ENCODE results near the gene PC.

Gene PC

DNA sequence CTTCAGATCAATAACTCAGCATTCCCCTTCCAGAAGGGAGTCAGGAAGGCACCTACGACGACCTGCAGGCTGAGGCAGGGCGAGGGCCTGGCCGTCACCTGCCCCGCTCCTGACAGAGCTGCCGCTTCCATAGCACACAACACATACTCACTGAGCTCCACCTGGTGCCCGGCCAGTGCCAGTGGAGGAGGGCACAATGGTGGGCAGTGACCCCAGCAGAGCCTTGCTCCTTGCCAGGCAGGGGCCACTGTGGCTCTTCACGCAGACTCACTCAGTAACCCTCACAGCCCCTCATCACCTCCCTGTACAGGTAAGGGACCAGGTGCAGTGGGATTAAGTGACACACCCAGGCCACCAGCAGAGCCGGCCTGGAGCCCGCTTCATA is 76.7 kb downstream of the PC start:
- FAIRE-seq = no peak

GRCh38 chr11:66880496-66881450 is 77.4 kb downstream of the PC start:
- no peak for FAIRE-seq

DNA sequence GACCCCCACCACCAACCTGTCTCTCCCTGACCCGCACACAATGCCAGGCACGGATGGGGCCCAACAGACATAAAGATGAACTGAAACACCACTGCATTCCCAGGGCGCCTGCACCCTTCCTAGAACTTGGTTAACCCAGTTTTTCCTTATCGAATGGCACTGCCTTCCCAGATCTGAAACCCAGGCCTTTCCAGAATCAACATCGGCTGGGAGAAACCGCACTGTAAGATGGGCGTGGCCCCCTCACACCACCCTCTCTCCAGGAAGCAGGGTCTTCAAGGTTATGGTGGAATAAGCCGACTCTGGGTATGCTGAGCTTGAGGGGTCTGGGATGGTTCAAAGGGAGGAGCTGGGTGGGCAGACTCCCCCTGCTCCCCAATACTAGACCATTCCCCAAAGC is 78.2 kb downstream of the PC start:
- no peak for FAIRE-seq

DNA sequence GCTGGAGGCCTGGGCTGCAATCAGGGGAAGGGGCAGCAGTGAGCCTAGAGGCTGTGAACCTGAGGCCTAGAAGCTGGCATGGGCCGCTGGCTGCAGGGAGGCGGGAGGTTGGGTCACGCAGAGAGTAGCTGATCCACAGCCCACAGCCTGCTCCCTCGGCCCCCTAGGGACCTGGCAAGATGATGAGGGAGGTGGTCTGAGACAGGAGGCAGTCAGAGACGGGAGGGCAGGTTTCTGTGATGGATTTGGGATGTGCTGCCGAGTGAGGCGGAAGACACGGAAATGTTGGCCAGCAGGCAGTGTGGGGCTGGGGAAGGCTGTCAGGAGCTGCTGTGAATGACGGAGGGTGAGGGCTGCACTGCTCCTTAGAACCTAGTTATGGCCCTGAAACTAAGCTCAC is 78.6 kb downstream of the PC start:
- no peak for FAIRE-seq

DNA sequence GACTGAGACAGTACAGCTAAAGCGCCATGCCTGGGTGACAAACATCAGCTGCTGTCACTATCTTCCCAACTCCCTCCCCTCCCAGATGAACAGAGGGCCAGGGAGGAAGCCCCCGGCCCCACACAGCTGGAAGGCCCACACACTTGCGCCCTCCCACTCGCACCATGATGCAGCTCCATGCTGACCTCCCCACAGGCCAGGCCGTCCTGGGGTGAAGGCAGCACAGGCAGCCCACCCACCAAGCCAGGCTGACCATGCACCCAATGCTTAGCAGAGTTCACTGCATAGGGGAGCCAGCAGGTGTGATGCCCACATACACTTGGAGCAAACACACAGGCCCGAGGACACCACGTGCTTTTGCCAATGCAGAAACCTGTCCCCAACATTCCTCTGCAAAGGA is 79.2 kb downstream of the PC start:
- FAIRE-seq = no peak

- no peak for FAIRE-seq
Observed at GRCh38 chr11:66878474-66878873, 79.7 kb downstream of the PC start.

DNA sequence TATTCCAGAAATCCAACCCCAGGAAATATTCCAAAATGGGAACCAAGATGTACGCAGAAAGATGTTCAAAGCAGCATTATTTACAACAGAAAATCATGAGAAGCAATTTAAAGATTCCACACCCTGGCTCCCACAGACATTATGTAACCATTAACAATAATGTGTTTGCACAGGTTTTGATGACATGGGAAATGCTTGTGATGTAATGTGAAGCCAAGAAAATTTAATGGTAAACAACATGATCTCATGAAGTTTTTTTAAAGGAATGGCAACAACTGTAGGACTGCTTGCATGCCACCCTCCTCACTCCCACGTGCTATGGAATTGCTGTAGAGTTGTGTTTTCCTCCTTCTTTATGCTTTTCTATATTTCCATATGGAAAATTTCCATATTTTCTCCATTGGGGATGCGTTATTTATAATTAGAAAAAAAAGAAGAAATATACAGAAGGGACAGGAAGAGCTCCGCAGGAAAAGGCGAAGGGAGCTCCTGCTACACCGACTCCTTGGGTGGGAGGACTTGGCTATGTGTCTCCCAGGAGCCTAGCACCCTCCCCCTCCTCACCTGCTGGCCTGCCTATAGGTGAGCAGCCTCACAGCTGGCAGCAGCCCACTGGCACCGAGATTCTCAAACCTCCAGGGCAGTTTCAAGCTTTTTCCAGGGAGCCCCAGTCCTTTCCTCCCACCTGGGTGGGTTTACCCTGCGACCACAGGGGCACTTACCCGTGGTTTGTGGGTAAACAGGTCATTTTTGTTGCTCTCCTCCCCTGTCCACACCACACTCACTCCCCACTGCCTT is 80.4 kb downstream of the PC start:
- FAIRE-seq = no peak

DNA sequence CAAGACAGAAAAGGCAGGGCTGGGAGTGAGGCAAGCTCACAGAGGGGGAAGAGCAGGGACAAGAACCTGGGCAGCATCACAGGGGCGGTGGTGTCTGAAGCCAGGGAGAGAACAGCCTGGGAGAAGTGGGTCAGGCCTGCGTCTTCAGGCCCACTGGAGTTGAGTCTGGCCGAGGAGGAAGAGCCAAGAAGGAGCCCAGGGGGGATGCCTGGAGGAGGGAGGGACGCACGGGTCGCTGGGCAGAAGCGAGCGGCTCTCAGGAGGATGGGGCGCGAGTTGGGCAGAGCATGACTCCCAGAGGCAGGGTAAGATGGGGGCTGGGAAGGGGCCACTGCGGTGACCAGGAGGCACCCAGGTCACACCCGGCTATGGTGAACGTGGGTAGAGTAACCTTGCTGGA is 82.8 kb downstream of the PC start:
- FAIRE-seq = no peak

- FAIRE-seq = no peak
Observed at GRCh38 chr11:66874232-66874631, 84.0 kb downstream of the PC start.

DNA sequence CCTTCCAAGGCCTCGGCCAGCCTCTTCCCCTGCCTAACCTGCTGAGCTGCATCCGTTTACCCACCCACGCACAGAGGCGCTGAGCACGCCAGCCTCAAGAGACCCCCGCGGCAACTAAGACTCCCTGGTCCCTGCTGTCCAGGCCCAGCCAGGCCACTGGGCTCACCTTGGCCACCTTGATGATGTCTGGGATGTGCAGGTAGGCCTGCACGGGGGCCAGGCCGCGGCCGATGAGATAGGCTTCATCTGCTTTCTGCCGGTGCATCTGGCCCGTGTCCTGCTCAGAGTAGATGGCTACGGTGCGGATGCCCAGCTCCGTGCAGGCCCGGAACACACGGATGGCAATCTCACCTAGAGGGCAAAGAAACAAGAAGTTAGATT is 86.7 kb downstream of the PC start:
- no peak for FAIRE-seq

DNA sequence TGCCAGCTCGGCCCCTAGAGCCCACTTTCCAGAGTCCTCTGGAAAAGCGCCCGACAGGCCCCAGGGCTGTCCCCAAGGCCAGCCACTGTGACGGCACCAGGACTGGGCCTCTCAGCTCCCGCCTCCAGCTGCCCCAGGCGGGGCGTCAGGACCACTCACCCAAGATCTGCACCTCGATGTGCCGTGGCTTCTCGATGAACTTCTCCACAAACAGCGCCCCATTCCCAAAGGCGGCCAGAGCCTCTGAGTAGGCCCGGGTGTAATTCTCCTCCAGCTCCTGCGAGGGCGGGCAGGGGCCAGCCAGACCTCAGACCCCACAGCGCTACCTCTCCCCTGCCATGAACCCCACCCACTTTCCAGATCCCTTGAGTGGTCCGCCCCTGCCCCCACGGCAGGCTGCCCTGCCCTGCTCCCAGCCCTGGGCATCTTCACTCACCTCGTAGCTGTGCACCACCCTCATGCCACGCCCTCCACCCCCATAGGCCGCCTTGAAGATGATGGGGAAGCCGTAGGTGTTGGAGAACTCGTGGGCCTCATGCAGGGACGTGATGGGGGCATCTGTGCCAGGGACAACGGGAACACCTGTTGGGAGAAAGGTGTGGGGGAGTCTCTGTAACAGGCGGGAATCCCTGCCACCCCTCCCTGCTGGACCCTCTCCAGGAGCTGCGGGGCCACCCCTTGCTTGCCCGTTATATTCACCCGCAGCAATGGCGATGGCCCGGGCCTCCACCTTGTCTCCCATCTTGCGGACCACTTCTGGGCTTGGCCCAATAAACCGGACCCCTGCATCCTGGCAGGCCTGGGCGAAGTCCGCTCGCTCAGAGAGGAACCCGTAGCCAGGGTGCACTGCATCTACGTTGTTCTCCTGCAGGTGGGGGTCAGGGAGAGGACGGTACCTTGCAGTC is 87.3 kb downstream of the PC start:
- FAIRE-seq = no peak

GRCh38 chr11:66870131-66870530 is 88.1 kb downstream of the PC start:
- FAIRE-seq = no peak

GRCh38 chr11:66869567-66869870 is 88.7 kb downstream of the PC start:
- no peak for FAIRE-seq

GRCh38 chr11:66868726-66869566 is 89.2 kb downstream of the PC start:
- no peak for FAIRE-seq

- no peak for FAIRE-seq
Observed at GRCh38 chr11:66868082-66868725, 90.0 kb downstream of the PC start.

GRCh38 chr11:66867425-66868040 is 90.7 kb downstream of the PC start:
- FAIRE-seq = no peak

GRCh38 chr11:66866511-66866986 is 91.6 kb downstream of the PC start:
- FAIRE-seq = no peak

- no peak for FAIRE-seq
Observed at GRCh38 chr11:66866007-66866406, 92.2 kb downstream of the PC start.

DNA sequence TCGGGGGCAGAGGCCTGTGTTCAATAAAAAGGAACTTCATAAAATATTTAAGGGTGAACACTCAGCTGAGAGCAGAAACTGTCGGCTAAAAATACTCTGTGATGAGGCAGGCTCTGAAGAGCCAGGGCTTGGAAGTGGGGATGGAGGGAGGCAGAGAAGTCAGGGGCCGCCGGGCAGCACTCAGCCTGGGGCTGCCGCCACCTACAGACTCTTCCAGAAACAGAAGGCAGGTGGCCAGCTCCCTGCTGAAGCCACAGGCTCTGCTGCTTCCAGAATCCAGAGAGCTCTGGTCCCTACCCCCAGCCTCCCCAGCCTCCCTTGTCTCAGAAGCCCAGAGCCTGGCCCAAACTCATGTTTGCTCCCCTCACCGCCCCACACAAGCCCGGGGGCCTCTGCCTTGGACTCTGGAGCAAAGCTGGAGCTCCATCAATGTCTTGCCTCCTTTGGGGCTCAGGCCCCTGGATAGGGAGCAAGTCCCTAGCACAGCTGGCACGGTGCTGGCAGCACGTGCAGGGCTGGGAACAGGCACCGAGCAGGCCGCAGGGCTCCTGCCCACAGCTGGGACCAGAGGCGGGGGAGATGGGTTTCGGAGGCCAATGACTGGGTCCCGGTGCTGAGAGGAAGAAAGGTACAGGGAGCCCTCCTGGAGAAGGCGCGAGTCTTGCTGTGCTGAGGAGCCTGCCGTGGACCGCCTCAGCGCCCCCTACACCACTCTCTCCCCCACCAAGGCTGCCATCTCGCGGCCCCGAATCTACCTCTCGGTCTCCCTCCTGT is 93.1 kb downstream of the PC start:
- FAIRE-seq = no peak

Measured in endometrium (tissue), 2 donors.